HG03432 (cell line): ENCODE results near the gene PLA2G4D.

Source experiments
- ATAC-seq: cut with Tn5 transposase; IDR thresholded peaks from one replicate; pipeline ENCODE4 v1.9.1; 2021; ENCODE audit warnings: mild to moderate bottlenecking, moderate library complexity; ENCODE audit not compliant: unreplicated experiment

The PLA2G4D gene

GRCh38 chr15:42057799-42058646, 36.3 kb downstream of the PLA2G4D start:
- no peak for ATAC-seq

GRCh38 chr15:42056934-42057798, 37.2 kb downstream of the PLA2G4D start:
- no peak for ATAC-seq

DNA sequence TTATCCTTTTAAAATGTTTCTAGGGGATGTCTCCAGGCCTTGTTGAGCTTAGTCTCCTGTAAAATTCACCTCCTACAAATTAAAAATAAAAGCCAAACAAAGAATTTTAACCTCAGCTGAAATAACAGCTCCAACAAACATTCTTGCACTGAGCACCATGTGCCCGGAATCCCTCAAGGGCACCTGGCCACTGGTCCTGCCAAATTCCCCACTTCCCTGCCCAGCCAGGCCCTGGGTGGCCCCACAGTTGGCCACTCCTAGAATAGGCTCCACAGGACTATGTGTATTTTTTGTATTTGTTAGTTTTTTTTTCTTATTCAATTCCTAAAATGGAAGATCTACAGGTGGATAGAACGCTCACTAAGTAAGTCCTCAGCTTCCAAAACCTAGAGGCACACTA, 40.4 kb downstream of the PLA2G4D start:
- ATAC-seq: no peak

DNA sequence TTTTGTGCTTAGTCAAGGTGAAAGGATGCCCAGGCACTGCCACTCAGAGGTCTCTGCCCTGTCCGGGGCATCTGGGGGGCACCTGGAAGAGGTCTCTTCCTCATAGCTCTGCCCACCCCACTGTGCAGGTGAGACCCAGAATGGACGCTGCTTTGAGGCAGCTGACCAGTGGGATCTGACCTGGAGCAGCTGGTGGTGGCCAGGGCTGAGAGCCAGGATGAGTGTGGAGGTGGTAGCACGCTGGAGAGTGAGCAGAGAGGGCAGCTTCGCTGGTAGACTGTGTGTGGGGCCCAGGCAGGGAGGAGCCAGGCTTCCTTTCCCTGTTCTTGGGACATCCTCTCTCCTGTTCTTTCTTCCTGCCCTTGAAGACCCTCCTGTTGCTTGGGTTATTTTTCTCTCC, 41.4 kb downstream of the PLA2G4D start:
- no peak for ATAC-seq

DNA sequence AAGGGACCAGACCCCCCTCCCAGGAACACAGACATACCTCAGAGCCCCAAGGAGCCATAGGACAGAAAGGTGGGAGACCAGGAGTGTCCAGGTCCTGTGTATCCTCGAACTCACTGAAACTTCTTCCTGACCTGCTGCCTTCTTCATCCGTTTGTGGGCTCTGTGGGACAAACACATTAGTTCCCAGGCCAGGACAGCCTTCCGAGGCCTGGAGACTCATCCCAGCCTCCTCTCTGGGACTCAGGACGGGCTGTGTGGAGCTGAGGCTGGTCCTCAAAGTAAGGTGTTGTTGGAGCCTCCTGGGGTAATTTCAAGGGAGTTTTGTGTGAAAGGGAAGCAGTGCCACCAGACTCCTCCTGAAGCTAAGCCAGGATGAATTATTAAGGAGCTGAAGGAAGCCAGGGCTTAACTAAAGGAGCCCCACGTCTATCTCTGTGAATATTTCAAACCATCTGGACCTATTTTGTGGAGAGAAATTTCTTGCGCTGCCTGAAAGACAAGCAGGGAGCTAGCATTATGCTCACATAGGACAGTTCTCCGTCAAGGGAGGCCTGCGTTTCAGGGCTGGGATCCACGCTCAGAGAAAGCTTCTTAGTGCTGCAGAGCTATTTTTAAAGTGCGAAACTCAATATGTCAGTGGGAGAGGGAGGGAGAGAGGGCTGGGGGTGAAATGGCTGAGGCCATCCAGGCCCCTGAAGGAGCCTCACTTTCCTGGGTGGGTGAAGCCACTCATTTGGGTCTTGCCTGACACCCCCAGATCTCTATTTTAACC, 43.7 kb downstream of the PLA2G4D start:
- no peak for ATAC-seq

DNA sequence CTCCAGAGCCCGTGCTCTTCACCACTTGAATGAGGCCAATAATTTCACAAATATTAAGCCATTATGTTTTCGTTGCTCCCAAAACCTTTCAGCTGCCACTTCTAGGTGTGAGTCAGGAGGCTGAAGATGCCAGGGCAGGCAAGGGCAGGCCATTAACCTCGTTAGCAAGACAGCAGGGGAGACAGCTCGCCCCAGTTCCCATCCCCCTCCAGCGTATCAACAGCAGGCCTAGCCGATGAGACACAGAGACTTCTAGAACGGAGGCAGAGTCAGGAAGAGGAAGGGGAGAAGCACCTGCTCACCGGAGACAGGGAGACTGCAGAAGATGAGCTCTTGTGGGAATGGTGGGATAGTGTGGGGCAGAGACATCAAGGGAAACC, 45.6 kb downstream of the PLA2G4D start:
- ATAC-seq: no peak

GRCh38 chr15:42048080-42048820, 46.1 kb downstream of the PLA2G4D start:
- ATAC-seq: no peak

DNA sequence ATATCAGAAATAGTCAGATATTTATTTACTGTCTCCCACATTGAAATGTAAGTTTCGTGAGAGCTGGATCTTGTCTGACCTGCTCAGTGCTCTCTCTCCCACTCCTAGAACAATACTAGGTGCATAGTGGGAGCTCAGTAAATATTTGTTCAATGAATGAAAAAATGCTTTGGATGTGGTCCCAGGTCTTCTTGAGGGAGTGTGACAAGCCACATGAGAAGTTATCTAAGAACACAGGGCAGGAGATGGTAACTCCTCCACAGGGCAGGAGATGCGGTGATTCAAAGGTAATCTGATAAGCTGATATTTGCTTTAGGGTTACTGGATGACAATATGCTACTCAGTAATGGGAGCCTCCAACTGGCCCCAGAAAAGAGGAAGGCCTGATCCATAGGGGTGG, 47.8 kb downstream of the PLA2G4D start:
- ATAC-seq: no peak

- no peak for ATAC-seq
Observed at GRCh38 chr15:42045211-42045615, 49.1 kb downstream of the PLA2G4D start.

DNA sequence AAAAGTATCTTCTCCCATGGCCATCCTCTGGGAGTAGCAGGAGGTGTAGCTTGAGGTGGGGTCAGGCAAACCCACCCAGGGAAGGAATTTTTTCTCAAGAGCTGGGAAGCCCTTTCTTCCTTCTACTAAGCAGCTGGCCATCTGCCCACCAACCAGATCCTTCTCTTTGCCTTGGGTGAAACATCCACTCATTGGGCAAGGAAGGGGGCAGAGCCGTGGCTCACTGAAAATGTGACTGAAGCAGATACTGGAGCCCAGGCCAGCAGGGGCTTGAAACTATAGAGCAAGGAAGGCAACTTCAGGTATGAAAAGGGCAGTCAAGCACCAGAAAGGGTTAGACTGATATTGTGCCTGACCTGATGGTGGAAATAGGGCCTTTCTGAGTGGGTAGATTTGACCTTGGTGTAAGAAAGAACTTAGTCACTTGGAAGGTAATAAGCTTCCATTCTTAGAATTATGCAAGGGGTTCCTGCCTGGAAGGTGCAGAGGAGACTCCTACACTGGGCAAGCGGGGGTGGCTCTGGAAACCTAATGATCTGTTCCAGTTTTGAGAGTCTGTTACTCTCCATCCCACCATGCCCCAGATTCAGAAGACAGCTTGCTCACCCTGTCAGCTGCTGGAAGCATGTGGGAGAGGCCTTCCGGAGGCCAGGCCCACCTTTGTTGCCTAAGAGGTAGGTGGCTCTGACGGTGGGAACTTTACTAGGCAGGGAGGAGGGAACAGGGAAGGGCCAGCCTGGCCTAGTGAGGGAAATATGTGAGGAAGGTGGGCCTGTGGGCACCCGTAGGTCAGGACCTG, 51.6 kb downstream of the PLA2G4D start:
- no peak for ATAC-seq

- no peak for ATAC-seq
Observed at GRCh38 chr15:42038401-42038800, 56.0 kb downstream of the PLA2G4D start.

DNA sequence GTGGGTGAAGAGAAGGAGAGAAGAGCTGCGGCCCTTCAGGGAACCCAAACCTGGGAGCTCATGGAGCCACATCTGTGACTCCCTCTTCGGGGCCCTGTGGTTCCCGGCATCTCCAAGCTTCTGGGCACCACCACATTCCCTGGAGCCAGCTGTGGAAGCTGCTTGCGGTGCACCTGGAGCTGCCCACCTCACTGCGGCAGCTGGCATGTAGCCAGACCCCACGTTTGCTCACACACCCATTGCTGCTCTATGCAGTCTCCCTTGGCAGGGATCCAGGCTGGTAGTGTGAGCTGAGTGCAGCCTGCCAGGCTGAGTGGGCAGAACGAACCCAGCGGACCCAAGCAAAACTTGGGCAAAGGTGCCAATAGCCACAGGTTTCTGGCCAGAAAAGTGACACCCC, 56.7 kb downstream of the PLA2G4D start:
- no peak for ATAC-seq

DNA sequence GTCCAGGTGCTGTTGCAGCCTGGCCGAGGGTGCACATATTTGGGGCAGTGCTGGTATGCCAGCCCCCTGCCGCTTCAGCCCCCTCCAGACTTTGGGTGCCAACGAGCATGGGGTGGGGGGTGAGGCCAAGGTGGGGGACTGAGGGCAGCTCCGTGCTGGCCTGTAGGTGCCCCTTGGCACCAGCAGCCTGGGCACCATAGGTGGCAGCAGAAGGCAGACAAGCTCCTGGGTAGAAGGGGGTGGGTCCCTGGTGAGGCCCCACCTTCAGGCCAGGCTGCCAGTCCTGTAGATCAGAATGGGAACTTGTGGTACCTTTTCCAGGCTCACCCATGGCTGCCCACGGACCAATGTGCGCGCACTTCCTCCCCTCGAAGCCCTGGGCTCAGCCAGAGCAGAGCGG, 57.4 kb downstream of the PLA2G4D start:
- no peak for ATAC-seq

- no peak for ATAC-seq
Observed at GRCh38 chr15:42036112-42036905, 58.1 kb downstream of the PLA2G4D start.

GRCh38 chr15:42035435-42035761, 59.0 kb downstream of the PLA2G4D start:
- peak; percentile 75 for ATAC-seq

DNA sequence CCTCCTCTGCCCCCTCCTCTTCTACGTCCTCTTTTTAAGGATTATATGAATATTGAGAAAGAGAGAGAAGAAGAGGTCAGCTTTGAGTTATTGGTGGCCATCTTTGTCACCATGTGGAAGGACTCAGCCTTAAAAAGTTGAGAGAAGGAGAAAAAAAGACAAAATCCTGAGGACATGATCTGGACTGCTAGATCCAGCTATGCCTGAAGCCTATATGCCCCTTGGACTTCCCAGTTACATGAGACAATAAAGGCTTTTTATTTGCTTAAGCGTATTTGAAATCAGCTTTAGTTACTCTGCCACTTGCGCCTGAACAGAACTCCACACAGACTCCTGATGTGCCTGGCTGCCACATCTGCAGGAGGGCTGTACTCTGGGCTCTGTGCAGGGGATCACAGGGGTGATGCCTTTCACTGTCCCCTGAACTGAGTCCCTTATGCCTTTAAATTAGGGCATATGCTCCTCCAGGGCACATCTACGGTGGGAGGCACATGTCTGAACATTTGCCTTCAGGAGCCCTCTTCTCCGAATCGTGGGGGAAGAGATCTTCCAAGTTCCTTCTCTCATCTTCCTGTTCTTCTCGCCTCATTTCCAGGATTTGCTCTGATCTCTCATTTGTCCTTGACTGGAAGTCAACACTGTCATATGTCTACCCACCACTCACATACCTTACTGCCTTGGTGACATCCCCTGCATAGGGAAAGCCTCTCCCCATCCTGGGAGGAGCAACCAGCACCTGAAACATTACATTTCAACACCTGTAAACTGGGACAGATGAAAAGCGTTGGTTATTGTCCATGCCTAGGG, 59.5 kb downstream of the PLA2G4D start:
- no peak for ATAC-seq

DNA sequence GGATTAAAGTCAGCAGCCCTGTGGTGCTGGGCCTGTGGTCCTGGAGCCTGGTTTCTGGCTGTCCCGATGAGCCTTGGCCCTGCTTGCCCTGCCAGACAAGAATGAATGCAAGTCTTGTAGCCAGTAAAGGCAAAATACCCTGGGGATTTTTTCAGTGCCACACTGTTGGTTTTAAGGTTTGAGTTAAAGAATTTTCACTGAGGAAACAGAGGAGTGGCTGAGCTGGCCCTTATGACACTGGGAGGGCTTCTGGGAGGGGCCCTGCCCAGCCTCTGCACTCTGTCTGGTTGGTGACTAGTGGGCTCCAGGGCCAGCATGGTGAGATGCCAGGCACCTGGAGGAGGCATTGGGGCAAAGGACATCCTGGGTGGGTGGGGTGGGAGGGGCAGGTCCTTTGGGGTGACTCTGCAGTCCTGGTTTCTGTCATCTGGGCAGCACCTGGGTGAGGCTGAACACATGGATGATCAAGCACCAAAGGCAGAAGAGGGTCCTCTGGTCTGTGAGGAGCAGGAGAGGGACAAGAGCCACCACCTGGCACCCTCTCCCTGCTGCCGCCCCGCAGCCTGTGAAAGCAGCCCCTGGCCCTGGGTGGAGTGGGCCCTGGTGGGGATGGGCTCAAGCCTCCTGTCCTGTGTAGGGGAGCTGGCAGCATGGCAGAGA, 61.0 kb downstream of the PLA2G4D start:
- no peak for ATAC-seq
